Measurements from ENCODE around the gene KCNH8.

The KCNH8 gene

GRCh38 chr3:19392150-19392549 lies 243.8 kb downstream of the KCNH8 start:
- DNase-seq = no peak

GRCh38 chr3:19394946-19395345 lies 246.6 kb downstream of the KCNH8 start:
- no peak for DNase-seq

GRCh38 chr3:19396726-19397125 lies 248.4 kb downstream of the KCNH8 start:
- no peak for DNase-seq

- DNase-seq = no peak
Observed at GRCh38 chr3:19399356-19399755, 251.0 kb downstream of the KCNH8 start.

- DNase-seq = no peak
Observed at GRCh38 chr3:19399836-19400235, 251.5 kb downstream of the KCNH8 start.

- no peak for DNase-seq
Observed at GRCh38 chr3:19420159-19420558, 271.8 kb downstream of the KCNH8 start.

GRCh38 chr3:19425825-19426224 lies 277.5 kb downstream of the KCNH8 start:
- no peak for DNase-seq

GRCh38 chr3:19427422-19428149 lies 279.3 kb downstream of the KCNH8 start:
- no peak for DNase-seq

GRCh38 chr3:19428729-19429128 lies 280.4 kb downstream of the KCNH8 start:
- no peak for DNase-seq

- no peak for DNase-seq
Observed at GRCh38 chr3:19432669-19433068, 284.4 kb downstream of the KCNH8 start.

- no peak for DNase-seq
Observed at GRCh38 chr3:19436746-19437145, 288.4 kb downstream of the KCNH8 start.

GRCh38 chr3:19439944-19440343 lies 291.6 kb downstream of the KCNH8 start:
- DNase-seq = no peak

- no peak for DNase-seq
Observed at GRCh38 chr3:19446138-19446537, 297.8 kb downstream of the KCNH8 start.

GRCh38 chr3:19446687-19447086 lies 298.4 kb downstream of the KCNH8 start:
- no peak for DNase-seq

GRCh38 chr3:19455546-19455945 lies 307.2 kb downstream of the KCNH8 start:
- no peak for DNase-seq

- no peak for DNase-seq
Observed at GRCh38 chr3:19456738-19457137, 308.4 kb downstream of the KCNH8 start.

GRCh38 chr3:19457449-19457848 lies 309.1 kb downstream of the KCNH8 start:
- DNase-seq = no peak

GRCh38 chr3:19467761-19468160 lies 319.5 kb downstream of the KCNH8 start:
- no peak for DNase-seq

GRCh38 chr3:19471138-19471537 lies 322.8 kb downstream of the KCNH8 start:
- DNase-seq = no peak

GRCh38 chr3:19473971-19474580 lies 325.8 kb downstream of the KCNH8 start:
- DNase-seq = no peak

GRCh38 chr3:19476281-19476680 lies 328.0 kb downstream of the KCNH8 start:
- no peak for DNase-seq

GRCh38 chr3:19485267-19485666 lies 337.0 kb downstream of the KCNH8 start:
- DNase-seq = no peak

- no peak for DNase-seq
Observed at GRCh38 chr3:19487386-19487785, 339.1 kb downstream of the KCNH8 start.

GRCh38 chr3:19488939-19489338 lies 340.6 kb downstream of the KCNH8 start:
- no peak for DNase-seq

GRCh38 chr3:19489936-19490335 lies 341.6 kb downstream of the KCNH8 start:
- no peak for DNase-seq
